GM19238 (cell line): Measurements from ENCODE around the gene DROSHA.
"Not testable (repeated sequence)": the region's sequence is repeated elsewhere in the genome, so short reads cannot be mapped to it uniquely, and the experiment has no call there.

Experiments used
- DNase-seq: peaks from one replicate; pipeline ENCODE4 v3.0.0; 2011; ENCODE audit warnings: low spot score; ENCODE audit not compliant: insufficient read length

Gene DROSHA

DNA sequence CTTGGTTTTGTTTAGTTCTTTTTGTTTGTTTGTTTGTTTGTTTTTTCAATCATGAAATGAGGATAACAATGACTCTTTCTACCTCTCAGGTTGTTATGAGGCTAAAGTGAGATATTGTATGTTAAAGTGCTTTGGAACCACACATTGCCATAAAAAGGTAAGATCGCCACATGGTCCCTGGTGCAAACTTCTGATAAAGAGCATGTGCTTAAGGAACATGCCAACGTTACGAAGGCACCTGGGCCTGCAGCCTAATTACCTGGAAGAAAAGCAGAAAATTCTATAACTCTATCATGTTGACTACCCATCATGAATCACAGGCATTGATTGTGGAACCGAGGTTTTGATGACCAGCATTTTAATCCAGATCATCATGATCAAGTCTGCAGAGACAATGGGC, 151.8 kb downstream of the DROSHA start:
- no peak for DNase-seq

DNA sequence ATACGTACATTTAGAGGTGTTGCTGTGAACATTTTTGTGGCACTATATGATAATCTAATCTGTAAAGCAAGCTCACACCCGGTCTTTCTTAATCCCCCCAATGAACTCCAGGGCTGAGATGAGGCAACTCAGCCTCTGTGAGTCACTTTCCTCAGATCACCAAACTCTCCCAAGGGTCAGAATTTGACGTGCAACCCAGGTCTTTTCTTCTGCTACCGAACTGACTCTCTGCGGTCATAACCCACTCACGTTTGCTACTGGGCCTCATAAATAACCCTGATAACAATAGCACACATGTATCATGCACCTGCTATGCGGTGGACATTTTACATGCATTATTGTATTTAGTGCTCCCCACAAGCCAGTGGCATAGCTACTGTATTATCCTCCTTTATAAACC, 153.1 kb downstream of the DROSHA start:
- DNase-seq = no peak

- no peak for DNase-seq
Observed at GRCh38 chr5:31378136-31378535, 153.8 kb downstream of the DROSHA start.

GRCh38 chr5:31377274-31377946, 154.5 kb downstream of the DROSHA start:
- DNase-seq = no peak

DNA sequence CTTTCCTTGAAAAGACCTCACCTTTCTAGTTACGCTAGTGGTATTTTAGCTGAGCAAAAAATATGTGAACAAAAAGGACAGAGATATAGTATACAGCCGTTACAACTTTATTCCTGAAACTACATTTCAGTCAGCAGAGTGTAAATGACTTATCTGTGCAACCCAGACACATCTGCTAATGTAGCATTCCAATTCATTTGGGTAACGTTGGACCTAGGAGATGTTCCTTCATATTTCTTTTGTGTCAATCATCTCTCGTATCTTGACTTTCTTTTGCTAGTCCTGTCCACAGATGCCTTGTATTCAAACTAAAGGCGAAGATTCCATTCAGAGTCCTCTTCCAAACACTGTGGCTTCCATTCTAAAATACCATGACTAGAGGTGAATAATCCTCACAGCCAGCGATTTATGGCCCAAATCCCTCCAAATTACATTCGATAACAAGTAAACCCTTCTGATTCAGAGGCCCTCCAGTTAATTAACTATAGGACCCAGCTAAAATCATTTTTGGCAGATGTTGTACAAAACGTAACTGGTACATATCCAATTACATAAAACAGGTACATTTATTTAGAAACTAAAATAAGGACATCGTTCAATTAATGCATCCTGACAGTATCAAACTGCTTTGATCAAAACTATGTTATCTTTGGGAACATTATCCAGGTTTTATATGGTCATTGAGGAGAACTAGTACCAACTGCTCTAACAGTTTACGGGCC, 155.7 kb downstream of the DROSHA start:
- DNase-seq = no peak

DNA sequence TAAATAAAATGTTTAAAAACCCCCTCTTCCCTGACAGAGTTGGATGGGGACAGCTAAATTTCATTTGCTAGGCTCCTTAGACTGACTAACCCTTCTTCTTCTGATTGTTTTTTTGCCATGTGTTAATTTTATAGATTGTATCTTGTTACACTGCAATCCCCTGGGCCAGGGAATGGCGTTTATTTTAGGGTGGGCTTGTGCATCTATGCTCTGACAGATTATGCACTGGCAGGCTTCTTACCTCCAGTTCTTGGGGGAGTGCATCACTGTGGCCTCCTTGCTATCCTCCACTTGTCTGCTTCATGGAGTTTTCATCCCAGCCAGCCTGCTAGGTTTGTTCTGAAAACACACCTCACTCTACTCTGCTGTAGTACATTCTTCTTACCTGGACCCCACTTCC, 159.8 kb downstream of the DROSHA start:
- DNase-seq = no peak

GRCh38 chr5:31366941-31367340, 165.0 kb downstream of the DROSHA start:
- DNase-seq = no peak

DNA sequence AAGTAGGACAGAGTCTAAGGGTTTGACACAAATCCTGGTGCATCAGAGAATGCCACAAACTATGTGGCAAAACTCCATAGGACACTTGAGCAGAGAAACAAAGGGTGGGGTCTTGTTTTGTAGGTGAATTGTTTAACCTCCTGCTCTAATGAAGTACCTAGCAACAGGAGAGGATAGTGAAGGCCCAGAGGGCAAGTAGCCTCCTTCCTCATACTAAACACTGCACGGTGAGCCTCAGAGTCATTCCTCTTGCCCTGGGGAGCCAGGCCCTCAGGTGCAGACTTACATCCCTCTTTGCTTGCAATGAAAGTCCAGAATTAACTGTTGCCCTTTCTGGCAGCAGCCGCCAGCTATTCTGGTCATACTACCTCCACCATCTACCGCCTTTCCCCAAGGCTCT, 166.1 kb downstream of the DROSHA start:
- no peak for DNase-seq

GRCh38 chr5:31364881-31365636, 166.8 kb downstream of the DROSHA start:
- DNase-seq = no peak

DNA sequence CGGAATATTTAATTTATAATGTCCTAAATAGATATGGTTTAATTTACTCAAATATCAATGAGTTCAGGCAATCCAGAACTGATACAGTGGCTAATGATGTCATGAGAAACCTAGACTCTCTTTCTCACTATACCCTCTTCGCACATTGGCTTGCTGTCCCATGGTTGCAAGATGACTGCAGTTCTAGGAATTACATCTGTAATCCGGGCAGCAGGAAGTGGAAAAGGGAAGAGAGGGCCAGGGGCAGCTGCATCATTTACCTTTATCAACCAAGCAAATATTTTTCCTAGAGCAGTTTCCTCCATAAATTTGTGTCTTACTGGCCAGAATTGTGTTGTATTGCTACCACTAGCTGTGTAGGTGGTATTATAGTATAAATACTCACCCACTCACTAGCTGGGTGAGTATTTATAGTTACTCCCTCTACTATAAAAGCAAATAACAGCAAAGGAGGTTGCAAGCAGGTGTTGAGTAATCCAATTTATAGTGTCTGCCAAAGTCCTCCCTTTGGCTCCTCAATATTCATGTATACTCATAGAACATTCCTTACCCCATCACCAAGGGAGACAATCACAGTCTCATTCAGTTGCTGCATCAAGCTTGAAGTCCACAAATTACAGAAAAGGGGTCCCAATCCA, 168.8 kb downstream of the DROSHA start:
- DNase-seq = no peak

- no peak for DNase-seq
Observed at GRCh38 chr5:31362529-31362900, 169.4 kb downstream of the DROSHA start.

DNA sequence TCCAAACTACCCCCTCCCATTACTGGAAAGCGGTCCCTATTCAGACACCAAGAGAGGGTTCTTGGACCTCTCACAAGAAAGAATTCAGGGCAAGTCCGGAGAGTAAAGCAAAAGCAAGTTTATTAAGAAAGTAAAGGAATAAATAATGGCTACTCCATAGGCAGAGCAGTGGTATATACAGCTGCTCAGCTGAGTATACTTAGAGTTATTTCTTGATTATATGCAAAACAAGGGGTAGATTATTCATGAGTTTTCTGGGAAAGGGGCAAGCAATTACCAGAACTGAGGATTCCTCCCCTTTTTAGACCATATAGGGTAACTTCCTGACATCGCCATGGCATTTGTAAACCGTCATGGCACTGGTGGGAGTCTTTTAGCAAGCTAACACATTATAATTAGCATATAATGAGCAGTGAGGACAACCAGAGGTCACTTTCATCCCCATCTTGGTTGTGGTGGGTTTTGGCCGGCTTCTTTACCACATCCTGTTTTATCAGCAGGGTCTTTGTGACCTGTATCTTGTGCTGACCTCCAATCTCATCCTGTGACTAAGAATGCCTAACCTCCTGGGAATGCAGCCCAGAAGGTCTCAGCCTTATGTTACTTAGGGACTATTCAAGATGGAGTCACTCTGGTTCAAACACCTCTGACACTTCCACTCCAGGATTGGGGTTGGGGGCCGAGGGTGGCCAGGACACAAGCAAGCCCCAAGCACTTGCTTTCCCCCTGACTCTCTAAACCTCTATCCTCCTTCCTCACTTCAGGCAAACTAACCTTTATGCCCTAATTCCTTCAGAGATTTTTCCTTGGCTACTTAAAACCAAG, 170.0 kb downstream of the DROSHA start:
- DNase-seq = not testable (repeated sequence)

DNA sequence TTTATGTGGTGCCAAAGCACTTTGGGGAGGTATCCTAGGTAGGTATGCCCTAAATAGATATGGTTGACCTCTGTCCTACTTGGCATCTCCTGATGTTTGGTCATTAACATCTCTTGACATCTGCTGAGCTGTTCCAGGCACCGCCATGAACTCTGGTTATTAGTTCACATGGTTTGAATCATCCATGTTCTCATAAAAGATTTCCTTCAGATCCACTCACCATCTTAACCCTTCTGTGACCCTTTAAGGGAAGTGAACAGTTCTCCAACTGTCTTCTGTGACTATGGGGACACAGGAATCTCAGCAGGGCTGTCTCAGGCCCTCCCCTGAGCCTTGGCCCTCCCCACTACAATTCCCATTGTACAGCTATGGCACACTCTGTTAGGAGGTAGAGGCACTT, 170.7 kb downstream of the DROSHA start:
- no peak for DNase-seq

DNA sequence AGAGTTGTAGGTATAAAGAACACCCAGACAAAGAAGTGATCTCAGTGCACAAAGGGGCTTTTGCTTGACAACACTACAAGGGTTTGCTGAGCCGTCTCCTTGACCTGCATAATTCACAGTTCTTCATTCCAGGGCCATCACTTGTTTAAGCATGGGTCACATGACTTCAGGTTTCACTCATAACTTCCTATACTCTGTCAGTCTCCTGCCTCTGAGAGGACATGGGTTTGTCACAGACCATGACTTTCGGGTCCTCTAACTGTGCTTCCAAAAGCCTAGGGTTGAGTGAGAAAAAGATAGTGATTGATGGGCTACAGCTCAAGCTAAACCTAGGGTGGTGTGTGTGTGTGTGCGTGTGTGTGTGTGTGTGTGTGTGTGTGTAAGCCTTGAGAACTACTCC, 172.1 kb downstream of the DROSHA start:
- DNase-seq = no peak

- DNase-seq = no peak
Observed at GRCh38 chr5:31357038-31357437, 174.9 kb downstream of the DROSHA start.

DNA sequence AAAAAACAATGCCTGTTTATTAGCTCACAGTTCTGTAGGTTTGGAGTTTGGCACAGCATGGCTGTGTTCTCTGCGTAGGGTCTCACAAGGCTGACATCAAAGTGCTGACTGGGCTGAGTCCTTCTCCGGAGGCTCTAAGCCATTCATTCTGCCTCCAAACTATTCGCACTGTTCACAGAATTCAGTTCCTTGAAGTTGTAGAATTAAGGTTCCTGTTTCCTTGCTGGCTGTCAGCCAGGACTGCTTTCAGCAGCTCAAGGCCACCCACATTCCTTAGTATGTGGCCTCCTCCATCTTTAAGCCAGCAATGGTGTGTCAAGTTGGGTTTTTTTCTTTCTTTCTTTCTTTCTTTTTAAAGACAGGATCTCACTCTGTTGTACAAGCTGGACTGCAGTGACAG, 176.6 kb downstream of the DROSHA start:
- DNase-seq = no peak
